Fibroblast of lung (primary cell): ENCODE results near the gene TMEM236.

Experiments
- CTCF ChIP-seq, 2 donors: IDR thresholded peaks in 1 of 2; conservative IDR thresholded peaks in 1 of 2; 1 replicate in 1 of 2; 2 replicates in 1 of 2; pipeline ENCODE4 v1.5.1; 2011 to 2012; ENCODE audit warnings: low read length in 2 of 2, control low read depth in 1 of 2, inconsistent platforms in 1 of 2, low read depth in 1 of 2, mild to moderate bottlenecking in 1 of 2
- EZH2 ChIP-seq: IDR thresholded peaks from 2 replicates; pipeline ENCODE4 v1.5.1; 2012; ENCODE audit warnings: low read length, control low read depth, mild to moderate bottlenecking; ENCODE audit errors: missing control alignments

DNA sequence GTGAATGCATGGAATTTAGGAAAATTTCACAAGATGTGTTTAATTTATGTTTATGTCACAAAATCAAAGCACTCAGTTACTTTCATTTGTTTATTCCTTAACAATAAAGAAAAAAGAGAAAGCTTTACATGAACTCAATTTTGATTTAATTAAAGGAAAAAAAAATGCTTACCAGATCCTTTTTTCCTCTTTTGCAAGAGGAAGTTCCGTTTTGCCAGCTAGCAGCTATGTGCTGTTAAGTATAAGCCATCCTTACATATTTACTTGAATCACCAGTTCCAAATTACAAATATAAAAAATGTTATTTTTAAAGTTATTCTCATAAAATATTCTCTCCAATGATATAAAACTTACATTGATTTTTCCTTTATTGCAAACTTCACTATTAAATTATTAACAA lies 69.9 kb downstream of the TMEM236 start:
- no peak for TF ChIP-seq CTCF (conservative IDR thresholded peaks at IDR 0.05 in 1 of 2, IDR thresholded peaks at IDR 0.05 in 1 of 2; ENCODE audit: low read depth in 1 of 2, low read length in 2 of 2)
- no peak for TF ChIP-seq EZH2
